KMS-11 (cell line): Measurements from ENCODE around the gene SAMD14.

Experiments used
- H2AFZ ChIP-seq: fragments of 200-600 bp; sonication (generic); 2 replicates; pipeline ENCODE4 v1.6.1; 2016; ENCODE audit warnings: antibody characterized with exemption, mixed run types, low read depth
- H3K27ac ChIP-seq: fragments of 200-600 bp; sonication (generic); 2 replicates; pipeline ENCODE4 v1.6.1; 2016; ENCODE audit warnings: mild to moderate bottlenecking, mixed run types
- H3K27me3 ChIP-seq: fragments of 200-600 bp; sonication (generic); 2 replicates; pipeline ENCODE4 v1.6.1; 2017; ENCODE audit warnings: mild to moderate bottlenecking, low read depth, mixed run types, moderate library complexity; ENCODE audit not compliant: insufficient read depth
- H3K36me3 ChIP-seq: fragments of 200-600 bp; sonication (generic); 2 replicates; pipeline ENCODE4 v1.6.1; 2017; ENCODE audit warnings: mild to moderate bottlenecking, mixed run types; ENCODE audit not compliant: insufficient read depth
- H3K4me1 ChIP-seq: fragments of 200-600 bp; sonication (generic); 2 replicates; pipeline ENCODE4 v1.6.1; 2016; ENCODE audit warnings: mild to moderate bottlenecking, low read depth, mixed run types; ENCODE audit not compliant: poor library complexity, severe bottlenecking
- H3K4me2 ChIP-seq: fragments of 200-600 bp; sonication (generic); 2 replicates; pipeline ENCODE4 v1.7.0; 2016; ENCODE audit warnings: mild to moderate bottlenecking, mixed run types
- H3K4me3 ChIP-seq: fragments of 200-600 bp; sonication (generic); IDR thresholded peaks from 2 replicates; pipeline ENCODE4 v1.6.1; 2017; ENCODE audit warnings: low read depth, low read length, mixed read lengths; ENCODE audit not compliant: insufficient read depth
- H3K79me2 ChIP-seq: fragments of 200-600 bp; sonication (generic); 2 replicates; pipeline ENCODE4 v1.6.1; 2016; ENCODE audit warnings: low read depth, mixed run types; ENCODE audit not compliant: insufficient read depth
- H3K9ac ChIP-seq: fragments of 200-600 bp; sonication (generic); 2 replicates; pipeline ENCODE4 v1.6.1; 2016; ENCODE audit warnings: mild to moderate bottlenecking, mixed run types
- H4K20me1 ChIP-seq: fragments of 200-600 bp; sonication (generic); 2 replicates; pipeline ENCODE4 v1.6.1; 2016; ENCODE audit warnings: mild to moderate bottlenecking, mixed run types; ENCODE audit not compliant: insufficient read depth
- CTCF ChIP-seq: fragments of 200-600 bp; sonication (generic); conservative IDR thresholded peaks from 2 replicates; pipeline ENCODE4 v1.6.1; 2017; ENCODE audit warnings: low read depth, mild to moderate bottlenecking, antibody characterized with exemption, low read length, moderate library complexity, mixed read lengths

The SAMD14 gene

GRCh38 chr17:50144355-50144754 is 14.4 kb upstream of the SAMD14 start:
- no peak for TF ChIP-seq CTCF
- Histone ChIP-seq H3K4me1 (peaks cover 27% of the 10 kb centered on the region), H3K27me3 (no peaks in the 10 kb centered on the region), H3K79me2 (peaks cover 34% of the 10 kb centered on the region), H4K20me1 (no peaks in the 10 kb centered on the region), H3K27ac (no peak overlapping the region), H3K4me2 (no peak overlapping the region), H3K4me3 (no peak overlapping the region), H2AFZ (no peak overlapping the region), H3K9ac (no peak overlapping the region), H3K36me3 (peaks cover 9% of the 10 kb centered on the region; the same call in 1 of the 2 replicates)

GRCh38 chr17:50143461-50144176 is 13.7 kb upstream of the SAMD14 start:
- Histone ChIP-seq H3K4me1 (peaks cover 27% of the 10 kb centered on the region), H3K27me3 (no peaks in the 10 kb centered on the region), H3K4me2 (no peak overlapping the region), H4K20me1 (no peaks in the 10 kb centered on the region), H3K4me3 (no peak overlapping the region), H3K27ac (no peak overlapping the region), H3K36me3 (peaks cover 9% of the 10 kb centered on the region; the same call in 1 of the 2 replicates), H3K79me2 (peaks cover 29% of the 10 kb centered on the region), H2AFZ (no peak overlapping the region), H3K9ac (no peak overlapping the region)
- TF ChIP-seq CTCF: no peak

- Histone ChIP-seq H4K20me1 (no peaks in the 10 kb centered on the region), H3K4me3 (no peak overlapping the region), H3K36me3 (peaks cover 14% of the 10 kb centered on the region; the same call in 1 of the 2 replicates), H3K27ac (no peak overlapping the region), H3K9ac (no peak overlapping the region), H3K79me2 (peaks cover 10% of the 10 kb centered on the region), H3K4me2 (no peak overlapping the region), H3K27me3 (no peaks in the 10 kb centered on the region), H2AFZ (no peak overlapping the region), H3K4me1 (peaks cover 10% of the 10 kb centered on the region)
- TF ChIP-seq CTCF: no peak
Observed at GRCh38 chr17:50141745-50142110, 11.8 kb upstream of the SAMD14 start.

- H3K4me2 ChIP-seq: no peak overlapping the region
- H2AFZ ChIP-seq: no peak overlapping the region
- H3K4me1 ChIP-seq: peaks cover 7% of the 10 kb centered on the region
- no peak for TF ChIP-seq CTCF
- no peak overlapping the region for H3K4me3 ChIP-seq
- H3K79me2 ChIP-seq: peaks cover 4% of the 10 kb centered on the region
- H4K20me1 ChIP-seq: no peaks in the 10 kb centered on the region
- no peak overlapping the region for H3K9ac ChIP-seq
- no peaks in the 10 kb centered on the region for H3K27me3 ChIP-seq
- peaks cover 14% of the 10 kb centered on the region; the same call in 1 of the 2 replicates for H3K36me3 ChIP-seq
- no peak overlapping the region for H3K27ac ChIP-seq
Observed at GRCh38 chr17:50141026-50141744, 11.2 kb upstream of the SAMD14 start.
